Progenitor cell of endocrine pancreas (in vitro differentiated cells): ENCODE results near the gene RUNX3. TPM values are rescaled to one million over a fixed set of nuclear protein-coding genes. Genes with fewer than 3 reads are reported as not detected.

Experiments used
- DNase-seq: peaks from one replicate; pipeline ENCODE4 v3.0.0; 2021; ENCODE audit warnings: low spot score; ENCODE audit not compliant: unreplicated experiment
- H3K27ac Mint-ChIP-seq: 2 replicates; pipeline ENCODE4 v1.8.0; 2021; ENCODE audit warnings: mild to moderate bottlenecking, moderate library complexity, mixed read lengths
- H3K27me3 Mint-ChIP-seq: 2 replicates; pipeline ENCODE4 v1.8.0; 2021; ENCODE audit warnings: mixed read lengths
- H3K36me3 Mint-ChIP-seq: 2 replicates; pipeline ENCODE4 v1.8.0; 2022; ENCODE audit warnings: mixed read lengths; ENCODE audit not compliant: insufficient read depth
- H3K4me1 Mint-ChIP-seq: 2 replicates; pipeline ENCODE4 v1.8.0; 2021; ENCODE audit warnings: low read depth, mixed read lengths
- H3K4me3 Mint-ChIP-seq: 2 replicates; pipeline ENCODE4 v1.8.0; 2021; ENCODE audit warnings: low read depth, mild to moderate bottlenecking, moderate library complexity, mixed read lengths
- H3K9me3 Mint-ChIP-seq: 2 replicates; pipeline ENCODE4 v1.8.0; 2021; ENCODE audit warnings: low read depth, mixed read lengths
- total RNA-seq: library from RNA; stranded (reverse); gene quantifications from 2 replicates; pipeline ENCODE4 v1.2.1, GENCODE V29; 2021
- TF ChIP-seq, protein P1 (sequence below): fragments of 200-600 bp; sonication (generic); IDR thresholded peaks from one replicate; pipeline ENCODE4 v1.5.0; 2021; ENCODE audit warnings: antibody characterized with exemption, mild to moderate bottlenecking; ENCODE audit not compliant: unreplicated experiment

RUNX3 gene
- total RNA-seq, 1 donor from 2014 or later, result not detected

DNA sequence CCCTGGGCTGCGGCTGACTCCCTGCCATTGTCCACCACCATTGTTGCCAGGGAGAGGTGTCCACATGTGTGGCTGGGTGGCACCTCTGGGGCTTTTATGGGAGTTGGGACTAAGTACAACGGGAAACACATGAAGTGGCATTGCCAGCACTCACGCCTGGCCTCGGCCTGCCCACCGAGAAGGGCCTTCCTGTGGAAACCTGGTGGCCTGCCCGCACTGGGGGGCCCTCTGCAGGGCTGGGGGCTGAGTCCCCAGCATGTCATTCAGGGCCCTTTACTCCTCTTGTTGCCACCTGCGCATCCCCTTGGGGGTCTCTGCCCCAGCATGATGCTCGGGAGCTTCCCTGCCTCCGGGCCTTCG lies 35.5 kb upstream of the RUNX3 start:
- no peak for DNase-seq
- no peak overlapping the region for H3K4me3 Mint-ChIP-seq

DNA sequence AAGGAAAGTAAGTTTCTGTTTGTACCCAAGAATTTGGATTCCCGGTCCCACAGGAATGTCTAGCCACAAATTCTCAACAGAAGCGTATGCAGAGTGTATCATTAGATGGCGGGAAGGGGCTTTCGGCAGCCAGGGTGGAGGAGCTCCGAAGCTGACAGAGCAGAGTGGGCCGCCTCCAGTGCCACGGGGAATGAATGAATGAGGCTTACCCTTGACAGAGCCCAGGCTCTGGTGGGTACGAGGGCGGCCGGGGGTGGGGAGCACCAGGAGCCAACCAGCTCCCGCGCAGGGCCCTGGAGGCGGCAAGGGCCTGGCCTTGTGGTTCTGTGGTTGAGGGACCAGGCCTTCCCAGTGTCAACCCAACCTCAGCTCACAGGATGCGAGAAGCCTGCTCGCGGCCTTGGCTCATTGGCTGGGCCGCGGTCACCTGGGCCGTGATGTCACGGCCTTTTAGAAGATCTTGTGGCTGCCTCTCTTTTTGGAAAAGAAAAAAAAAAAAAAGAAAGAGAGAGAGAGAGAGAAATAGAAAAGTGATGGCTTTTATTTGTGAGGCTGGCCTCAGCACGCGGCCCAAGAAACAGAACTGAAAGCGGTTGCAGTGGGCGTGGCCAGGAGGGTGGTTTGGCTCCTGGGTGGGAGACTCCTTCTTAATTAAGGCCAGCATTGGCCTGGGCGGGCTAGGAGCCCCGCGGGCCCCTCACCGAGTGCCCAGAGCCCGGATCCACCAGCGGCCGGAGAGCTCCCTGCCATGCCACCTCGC lies 34.9 kb upstream of the RUNX3 start:
- TF ChIP-seq, protein P1, sequence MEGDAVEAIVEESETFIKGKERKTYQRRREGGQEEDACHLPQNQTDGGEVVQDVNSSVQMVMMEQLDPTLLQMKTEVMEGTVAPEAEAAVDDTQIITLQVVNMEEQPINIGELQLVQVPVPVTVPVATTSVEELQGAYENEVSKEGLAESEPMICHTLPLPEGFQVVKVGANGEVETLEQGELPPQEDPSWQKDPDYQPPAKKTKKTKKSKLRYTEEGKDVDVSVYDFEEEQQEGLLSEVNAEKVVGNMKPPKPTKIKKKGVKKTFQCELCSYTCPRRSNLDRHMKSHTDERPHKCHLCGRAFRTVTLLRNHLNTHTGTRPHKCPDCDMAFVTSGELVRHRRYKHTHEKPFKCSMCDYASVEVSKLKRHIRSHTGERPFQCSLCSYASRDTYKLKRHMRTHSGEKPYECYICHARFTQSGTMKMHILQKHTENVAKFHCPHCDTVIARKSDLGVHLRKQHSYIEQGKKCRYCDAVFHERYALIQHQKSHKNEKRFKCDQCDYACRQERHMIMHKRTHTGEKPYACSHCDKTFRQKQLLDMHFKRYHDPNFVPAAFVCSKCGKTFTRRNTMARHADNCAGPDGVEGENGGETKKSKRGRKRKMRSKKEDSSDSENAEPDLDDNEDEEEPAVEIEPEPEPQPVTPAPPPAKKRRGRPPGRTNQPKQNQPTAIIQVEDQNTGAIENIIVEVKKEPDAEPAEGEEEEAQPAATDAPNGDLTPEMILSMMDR, result no peak
- Mint-ChIP-seq H3K27me3 (peaks cover 29% of the 10 kb centered on the region), H3K4me1 (no peaks in the 10 kb centered on the region), H3K27ac (no peak overlapping the region), H3K9me3 (no peaks in the 10 kb centered on the region), H3K36me3 (no peaks in the 10 kb centered on the region), H3K4me3 (no peak overlapping the region)
- DNase-seq, result no peak

More for the DNA sequence above, 35.5 kb upstream of the RUNX3 start:
- Mint-ChIP-seq H3K27ac (no peak overlapping the region), H3K4me1 (no peaks in the 10 kb centered on the region), H3K27me3 (peaks cover 33% of the 10 kb centered on the region), H3K36me3 (no peaks in the 10 kb centered on the region), H3K9me3 (no peaks in the 10 kb centered on the region)
- TF ChIP-seq, protein P1, result no peak

DNA sequence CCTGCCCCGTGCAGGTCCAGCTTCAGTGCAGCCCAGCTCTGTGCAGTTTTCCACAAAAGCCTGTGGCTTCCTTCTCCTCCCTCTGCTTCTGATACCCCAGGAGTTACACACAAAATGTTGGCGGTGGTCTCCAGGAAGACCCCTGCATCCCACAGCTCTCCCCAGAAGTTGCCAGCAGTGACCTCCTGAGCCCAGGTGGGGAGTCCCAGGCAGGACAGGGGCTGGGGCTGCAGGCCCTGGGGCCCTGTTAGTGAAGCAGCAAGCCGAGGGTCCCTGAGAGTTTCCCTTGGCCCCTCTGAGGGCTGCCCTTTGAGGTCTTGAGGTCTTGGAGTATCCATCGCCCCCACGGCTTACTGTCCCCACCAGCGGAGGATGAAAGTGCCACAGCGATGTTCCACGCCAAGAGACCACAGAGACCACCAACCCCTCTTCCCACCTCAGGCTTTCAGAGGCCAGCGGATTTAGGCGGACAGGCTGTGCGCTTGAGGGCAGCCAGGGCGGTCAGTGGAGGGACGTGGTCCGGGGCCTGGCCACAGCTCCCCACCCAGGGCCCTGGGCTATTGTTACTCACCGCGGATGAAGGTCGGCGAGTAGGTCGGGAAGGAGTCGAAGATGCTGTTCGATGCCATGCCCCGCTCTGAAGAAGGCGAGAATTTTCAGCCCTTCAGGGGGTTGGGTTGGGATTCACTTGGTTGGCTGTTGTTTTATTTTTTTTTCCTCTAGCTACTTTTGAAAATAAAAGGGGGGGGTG lies 34.0 kb upstream of the RUNX3 start:
- DNase-seq, result no peak
- no peak overlapping the region for H3K27ac Mint-ChIP-seq
- no peaks in the 10 kb centered on the region for H3K9me3 Mint-ChIP-seq
- no peak overlapping the region for H3K4me3 Mint-ChIP-seq
- H3K36me3 Mint-ChIP-seq, result no peaks in the 10 kb centered on the region
- H3K4me1 Mint-ChIP-seq, result no peaks in the 10 kb centered on the region
- peaks cover 29% of the 10 kb centered on the region for H3K27me3 Mint-ChIP-seq
- TF ChIP-seq, protein P1, result no peak

DNA sequence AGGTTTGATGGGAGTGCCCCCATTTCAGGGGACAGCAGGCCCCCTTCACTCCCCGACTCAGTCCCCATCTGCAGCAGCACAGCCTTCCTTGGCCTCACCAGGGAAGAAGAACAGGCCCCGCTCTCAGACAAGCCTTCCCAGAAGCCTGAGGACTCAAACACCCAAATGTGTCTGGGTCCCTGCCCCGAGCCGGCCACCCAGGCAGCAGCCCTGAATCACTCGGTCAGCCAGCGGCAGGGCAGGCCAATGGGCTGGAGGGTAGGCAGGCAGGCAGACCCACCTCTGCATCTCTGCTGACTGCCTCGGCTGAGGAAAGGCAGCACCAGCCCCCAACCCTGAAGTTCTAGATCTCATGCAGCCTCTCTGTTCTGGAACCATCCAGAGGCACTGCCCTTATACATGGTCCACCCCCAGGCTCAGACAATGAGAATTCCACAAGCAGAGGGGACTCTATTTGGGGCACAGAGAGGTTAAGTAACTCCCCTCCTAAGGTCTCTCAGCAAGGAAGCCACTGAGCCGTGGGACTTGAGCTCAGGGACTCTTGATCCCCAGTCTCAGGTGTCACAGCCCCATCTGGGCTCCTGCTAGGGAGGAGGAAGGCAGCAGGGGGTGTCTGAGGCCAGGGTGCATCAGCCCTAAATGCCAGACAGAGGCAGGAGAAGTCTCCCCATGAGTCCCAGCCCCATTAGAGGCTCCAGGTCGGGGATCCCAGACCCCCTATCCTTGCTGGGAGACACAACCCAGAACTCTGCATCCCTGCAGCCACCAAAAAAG lies 33.2 kb upstream of the RUNX3 start:
- Mint-ChIP-seq H3K4me1 (no peaks in the 10 kb centered on the region), H3K27me3 (peaks cover 22% of the 10 kb centered on the region), H3K36me3 (no peaks in the 10 kb centered on the region), H3K27ac (no peak overlapping the region), H3K4me3 (no peak overlapping the region), H3K9me3 (no peaks in the 10 kb centered on the region)
- no peak for DNase-seq
- TF ChIP-seq, protein P1, result no peak
